AG04450 (cell line): ENCODE measurements around the gene ADGRD1. TPM values are rescaled to one million over a fixed set of nuclear protein-coding genes. Genes with fewer than 3 reads are reported as not detected.

Source experiments
- CTCF ChIA-PET: fragments of 300-600, 350-600 bp; formaldehyde crosslinking; extraction: SDS; loops from one replicate; lab custom pipeline; 2022; ENCODE audit warnings: antibody characterized with exemption, inconsistent platforms; lab: Charles Lee
- POLR2A ChIA-PET: fragments of 350-600 bp; formaldehyde crosslinking; extraction: SDS; loops from one replicate; lab custom pipeline; 2021; ENCODE audit warnings: antibody characterized with exemption, inconsistent platforms; lab: Yijun Ruan, JAX
- DNase-seq: peaks from one replicate; pipeline ENCODE4 v3.0.0-alpha.2; 2011; ENCODE audit warnings: low read depth, low spot score
- H3K27ac ChIP-seq: one replicate; pipeline ENCODE4 v1.5.1; 2012; ENCODE audit warnings: low read depth, low read length, control low read depth
- H3K27me3 ChIP-seq: one replicate; pipeline ENCODE4 v1.6.0; 2012; ENCODE audit warnings: low read length; ENCODE audit not compliant: control insufficient read depth, insufficient read depth
- H3K4me3 ChIP-seq: 2 replicates; pipeline ENCODE4 v1.5.1; 2011; ENCODE audit warnings: mild to moderate bottlenecking, low read depth, low read length, control low read depth
- H3K9me3 ChIP-seq: 2 replicates; pipeline ENCODE4 v1.5.1; 2012; ENCODE audit warnings: low read length; ENCODE audit not compliant: control insufficient read depth, insufficient read depth
- CTCF ChIP-seq: IDR thresholded peaks from 2 replicates; pipeline ENCODE4 v1.5.1; 2011; ENCODE audit warnings: low read depth, low read length, control low read depth, inconsistent platforms
- polyA plus RNA-seq: library from polyadenylated mRNA; depleted of rRNA; stranded (reverse); fragments of >200 nt; gene quantifications from 2 replicates; pipeline ENCODE4 v1.2.3, GENCODE V29; 2011

ADGRD1 gene
- polyA plus RNA-seq, 1 experiment, result 0.05 TPM

- CTCF ChIA-PET, result no interaction called here
- H3K9me3 ChIP-seq, result peaks cover 8% of the 10 kb centered on the region; the same call in 1 of the 2 replicates
- TF ChIP-seq CTCF, result no peak
- POLR2A ChIA-PET, result no interaction called here
- H3K4me3 ChIP-seq, result no peak overlapping the region
- no peak for DNase-seq
- H3K27ac ChIP-seq, result no peak overlapping the region
- no peaks in the 10 kb centered on the region for H3K27me3 ChIP-seq
These were observed 15.5 kb upstream of the ADGRD1 start for GRCh38 chr12:130938186-130938585.

GRCh38 chr12:130944878-130945277 is 8.8 kb upstream of the ADGRD1 start:
- no peak for DNase-seq

GRCh38 chr12:130945786-130946492 is 7.8 kb upstream of the ADGRD1 start:
- peaks cover 12% of the 10 kb centered on the region for H3K9me3 ChIP-seq
- ChIA-PET POLR2A (no interaction called here), CTCF (no interaction called here)
- H3K27ac ChIP-seq, result no peak overlapping the region
- DNase-seq, result no peak
- TF ChIP-seq CTCF, result no peak
- no peaks in the 10 kb centered on the region for H3K27me3 ChIP-seq
- H3K4me3 ChIP-seq, result no peak overlapping the region

More at GRCh38 chr12:130944878-130945277, 8.8 kb upstream of the ADGRD1 start:
- Histone ChIP-seq H3K27ac (no peak overlapping the region), H3K27me3 (no peaks in the 10 kb centered on the region), H3K4me3 (no peak overlapping the region), H3K9me3 (peaks cover 9% of the 10 kb centered on the region)
- TF ChIP-seq CTCF, result no peak
- CTCF ChIA-PET, result no interaction called here
- POLR2A ChIA-PET, result no interaction called here

- DNase-seq, result no peak
- TF ChIP-seq CTCF, result no peak
- Histone ChIP-seq H3K27me3 (no peaks in the 10 kb centered on the region), H3K9me3 (peaks cover 12% of the 10 kb centered on the region), H3K4me3 (no peak overlapping the region), H3K27ac (no peak overlapping the region)
- POLR2A ChIA-PET, result no interaction called here
- CTCF ChIA-PET, result no interaction called here
These were observed 6.6 kb upstream of the ADGRD1 start for GRCh38 chr12:130947028-130947613.

- POLR2A ChIA-PET, result no interaction called here
- Histone ChIP-seq H3K27ac (no peak overlapping the region), H3K4me3 (no peak overlapping the region), H3K27me3 (no peaks in the 10 kb centered on the region), H3K9me3 (peaks cover 12% of the 10 kb centered on the region)
- TF ChIP-seq CTCF, result no peak
- no peak for DNase-seq
- CTCF ChIA-PET, result no interaction called here
These were observed 5.6 kb upstream of the ADGRD1 start for GRCh38 chr12:130948136-130948535.
